Kidney capillary endothelial cell (primary cell): ENCODE measurements around the gene FAM53B.
"Not testable (repeated sequence)": the region's sequence is repeated elsewhere in the genome, so short reads cannot be mapped to it uniquely, and the experiment has no call there.

Experiments used
- DNase-seq: peaks from one replicate; pipeline ENCODE4 v3.0.0-alpha.2; 2018; ENCODE audit warnings: low spot score

Gene FAM53B

GRCh38 chr10:124596962-124597845 lies 147.0 kb downstream of the FAM53B start:
- DNase-seq = no peak

GRCh38 chr10:124596116-124596785 lies 147.9 kb downstream of the FAM53B start:
- DNase-seq = no peak

- no peak for DNase-seq
Observed at GRCh38 chr10:124595143-124595883, 148.9 kb downstream of the FAM53B start.

GRCh38 chr10:124594240-124594639 lies 149.9 kb downstream of the FAM53B start:
- DNase-seq = peak; percentile 42

GRCh38 chr10:124593431-124593985 lies 150.7 kb downstream of the FAM53B start:
- no peak for DNase-seq

GRCh38 chr10:124592736-124593430 lies 151.3 kb downstream of the FAM53B start:
- DNase-seq = no peak

- no peak for DNase-seq
Observed at GRCh38 chr10:124592101-124592500, 152.1 kb downstream of the FAM53B start.

- DNase-seq = no peak
Observed at GRCh38 chr10:124591123-124591495, 153.1 kb downstream of the FAM53B start.

GRCh38 chr10:124590216-124591122 lies 153.7 kb downstream of the FAM53B start:
- peak; percentile 64 for DNase-seq

GRCh38 chr10:124589491-124590041 lies 154.6 kb downstream of the FAM53B start:
- DNase-seq = no peak

GRCh38 chr10:124588736-124589490 lies 155.3 kb downstream of the FAM53B start:
- peak; percentile 43 for DNase-seq

GRCh38 chr10:124588341-124588735 lies 155.8 kb downstream of the FAM53B start:
- DNase-seq = not testable (repeated sequence)

- no peak for DNase-seq
Observed at GRCh38 chr10:124587811-124588211, 156.4 kb downstream of the FAM53B start.

- DNase-seq = no peak
Observed at GRCh38 chr10:124586142-124586541, 158.0 kb downstream of the FAM53B start.

GRCh38 chr10:124579011-124579399 lies 165.2 kb downstream of the FAM53B start:
- DNase-seq = no peak

- DNase-seq = no peak
Observed at GRCh38 chr10:124578231-124579010, 165.8 kb downstream of the FAM53B start.

- DNase-seq = no peak
Observed at GRCh38 chr10:124577651-124578050, 166.5 kb downstream of the FAM53B start.

- no peak for DNase-seq
Observed at GRCh38 chr10:124576526-124577420, 167.4 kb downstream of the FAM53B start.
